ENCODE data around the gene IL1RAPL1.

The IL1RAPL1 gene

GRCh38 chrX:29172880-29173279, 585.6 kb downstream of the IL1RAPL1 start:
- DNase-seq (ENCODE audit: low spot score), result no peak
- TF ChIP-seq CTCF (IDR thresholded peaks at IDR 0.05; ENCODE audit: borderline replicate concordance, control extremely low read depth, extremely low read depth, insufficient read depth, missing control alignments), result no peak
- in situ Hi-C loops (cut with MboI; ENCODE audit: low sequenced_read_pairs, unreplicated experiment), result no loop called here

- in situ Hi-C loops (cut with MboI; ENCODE audit: low sequenced_read_pairs, unreplicated experiment), result no loop called here
- TF ChIP-seq CTCF (IDR thresholded peaks at IDR 0.05; ENCODE audit: borderline replicate concordance, control extremely low read depth, extremely low read depth, insufficient read depth, missing control alignments), result no peak
- DNase-seq (ENCODE audit: low spot score), result no peak
Measured at GRCh38 chrX:29187264-29187663, 600.0 kb downstream of the IL1RAPL1 start.

GRCh38 chrX:29196501-29196900, 609.3 kb downstream of the IL1RAPL1 start:
- DNase-seq (ENCODE audit: low spot score), result no peak
- in situ Hi-C loops (cut with MboI; ENCODE audit: low sequenced_read_pairs, unreplicated experiment), result no loop called here
- TF ChIP-seq CTCF (IDR thresholded peaks at IDR 0.05; ENCODE audit: borderline replicate concordance, control extremely low read depth, extremely low read depth, insufficient read depth, missing control alignments), result no peak

GRCh38 chrX:29215251-29215650, 628.0 kb downstream of the IL1RAPL1 start:
- DNase-seq (ENCODE audit: low spot score), result no peak
- in situ Hi-C loops (cut with MboI; ENCODE audit: low sequenced_read_pairs, unreplicated experiment), result no loop called here
- TF ChIP-seq CTCF (IDR thresholded peaks at IDR 0.05; ENCODE audit: borderline replicate concordance, control extremely low read depth, extremely low read depth, insufficient read depth, missing control alignments), result no peak

GRCh38 chrX:29225670-29226069, 638.4 kb downstream of the IL1RAPL1 start:
- no peak for TF ChIP-seq CTCF (IDR thresholded peaks at IDR 0.05; ENCODE audit: borderline replicate concordance, control extremely low read depth, extremely low read depth, insufficient read depth, missing control alignments)
- no peak for DNase-seq (ENCODE audit: low spot score)
- in situ Hi-C loops (cut with MboI; ENCODE audit: low sequenced_read_pairs, unreplicated experiment), result no loop called here

- no peak for TF ChIP-seq CTCF (IDR thresholded peaks at IDR 0.05; ENCODE audit: borderline replicate concordance, control extremely low read depth, extremely low read depth, insufficient read depth, missing control alignments)
- DNase-seq (ENCODE audit: low spot score), result no peak
- in situ Hi-C loops (cut with MboI; ENCODE audit: low sequenced_read_pairs, unreplicated experiment), result no loop called here
Measured at GRCh38 chrX:29229802-29230201, 642.6 kb downstream of the IL1RAPL1 start.

- TF ChIP-seq CTCF (IDR thresholded peaks at IDR 0.05; ENCODE audit: borderline replicate concordance, control extremely low read depth, extremely low read depth, insufficient read depth, missing control alignments), result no peak
- in situ Hi-C loops (cut with MboI; ENCODE audit: low sequenced_read_pairs, unreplicated experiment), result no loop called here
- no peak for DNase-seq (ENCODE audit: low spot score)
Measured at GRCh38 chrX:29231800-29232199, 644.6 kb downstream of the IL1RAPL1 start.

All from GM13976 (cell line).